ENCODE results near the gene PSMG2.

DNA sequence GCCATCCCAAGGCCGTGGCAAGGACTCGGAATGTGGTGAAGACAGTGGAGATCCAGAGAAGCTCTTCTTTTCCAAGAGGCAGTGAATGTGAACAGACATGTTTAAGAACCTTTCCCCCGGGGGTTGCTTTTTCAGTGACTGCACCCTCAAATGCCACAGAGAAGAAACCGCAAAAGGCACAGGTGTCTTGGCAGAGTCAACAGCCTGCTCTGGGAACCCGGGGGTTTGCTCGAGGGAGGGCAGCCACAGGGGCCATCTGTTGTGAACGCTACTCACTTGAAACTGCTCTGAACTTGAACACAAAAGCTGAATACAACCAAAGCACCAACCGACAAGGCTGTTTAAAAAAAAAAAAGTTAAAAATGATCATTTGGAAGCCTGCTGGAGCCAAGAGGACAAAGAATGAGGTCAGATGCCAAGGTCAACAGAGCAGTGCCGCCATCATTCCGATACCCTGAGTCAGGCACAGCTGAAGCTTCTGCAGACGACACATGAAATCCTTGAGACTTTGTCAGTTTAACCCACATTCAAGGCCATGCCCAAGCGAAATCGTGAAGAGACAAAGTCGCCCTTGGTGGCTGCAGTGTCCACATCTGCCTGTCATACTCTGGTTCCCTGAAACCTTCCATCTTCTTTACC lies 47.4 kb downstream of the PSMG2 start:
- no peak for TF ChIP-seq EZH2 (IDR thresholded peaks at IDR 0.05; ENCODE audit: borderline replicate concordance, low read depth, low read length)
- TF ChIP-seq POLR2A (conservative IDR thresholded peaks at IDR 0.05) = no peak

Measured in K562 (cell line).